Right atrium auricular region (tissue), 2 donors: ENCODE data around the gene PCSK9. TPM values are rescaled to one million over a fixed set of nuclear protein-coding genes. Genes with fewer than 3 reads are reported as not detected.

Source experiments
- DNase-seq: peaks from one replicate; pipeline ENCODE4 v3.0.0-alpha.2; 2019; ENCODE audit warnings: low spot score
- H3K27ac ChIP-seq, 2 donors: fragments of 200-600 bp; sonication (generic); 1 replicate in 1 of 2; 2 replicates in 1 of 2; pipeline ENCODE4 v1.5.1; 2016 to 2019
- H3K27me3 ChIP-seq, 2 donors: fragments of 200-600 bp; sonication (generic); one replicate each; pipeline versions ENCODE4 v1.5.1 to v1.6.0; 2017 to 2019
- H3K36me3 ChIP-seq: fragments of 200-600 bp; sonication (generic); one replicate; pipeline ENCODE4 v1.5.1; 2016
- H3K4me1 ChIP-seq, 2 donors: fragments of 200-600 bp; sonication (generic); one replicate each; pipeline versions ENCODE4 v1.5.1 to v1.6.0; 2017 to 2019
- H3K4me3 ChIP-seq, 2 donors: fragments of 200-600 bp; sonication (generic); 1 replicate in 1 of 2; 2 replicates in 1 of 2; pipeline ENCODE4 v1.5.1; 2017 to 2019; ENCODE audit warnings: mild to moderate bottlenecking in 1 of 2, moderate library complexity in 1 of 2
- H3K9me3 ChIP-seq, 2 donors: fragments of 200-600 bp; sonication (generic); one replicate each; pipeline ENCODE4 v1.5.1; 2019
- CTCF ChIP-seq, 2 donors: fragments of 200-600 bp; sonication (generic); IDR thresholded peaks; one replicate each; pipeline ENCODE4 v1.5.1; 2019; ENCODE audit warnings: antibody characterized with exemption in 2 of 2
- total RNA-seq, 2 donors: library from RNA; depleted of rRNA; stranded (reverse); fragments of >200 nt; gene quantifications; one replicate each; pipeline ENCODE4 v1.1.0, GENCODE V29; 2016

Gene PCSK9
- total RNA-seq, 2 donors from 2014 or later: 0.47 TPM; not detected in 1

GRCh38 chr1:55002686-55003085 lies 36.7 kb upstream of the PCSK9 start:
- no peaks in the 10 kb centered on the region for H3K36me3 ChIP-seq
- H3K27ac ChIP-seq: no peak overlapping the region
- TF ChIP-seq CTCF (IDR thresholded peaks at IDR 0.05): no peak
- no peaks in the 10 kb centered on the region for H3K27me3 ChIP-seq
- no peaks in the 10 kb centered on the region for H3K9me3 ChIP-seq
- no peaks in the 10 kb centered on the region for H3K4me1 ChIP-seq
- DNase-seq: no peak
- no peak overlapping the region for H3K4me3 ChIP-seq

- Histone ChIP-seq H3K27me3 (no peaks in the 10 kb centered on the region), H3K36me3 (no peaks in the 10 kb centered on the region), H3K4me3 (no peak overlapping the region), H3K27ac (no peak overlapping the region), H3K9me3 (no peaks in the 10 kb centered on the region), H3K4me1 (no peaks in the 10 kb centered on the region)
- TF ChIP-seq CTCF (IDR thresholded peaks at IDR 0.05): no peak
- no peak for DNase-seq
Measured at GRCh38 chr1:55005351-55006140, 33.8 kb upstream of the PCSK9 start.

- H3K9me3 ChIP-seq: no peaks in the 10 kb centered on the region
- H3K27ac ChIP-seq: no peak overlapping the region
- no peaks in the 10 kb centered on the region for H3K4me1 ChIP-seq
- H3K4me3 ChIP-seq: no peak overlapping the region
- no peak for TF ChIP-seq CTCF (IDR thresholded peaks at IDR 0.05)
- no peaks in the 10 kb centered on the region for H3K27me3 ChIP-seq
- no peak for DNase-seq
- H3K36me3 ChIP-seq: no peaks in the 10 kb centered on the region
Measured at GRCh38 chr1:55006931-55007330, 32.4 kb upstream of the PCSK9 start.

- H3K27ac ChIP-seq: no peak overlapping the region
- DNase-seq: no peak
- no peaks in the 10 kb centered on the region for H3K9me3 ChIP-seq
- H3K36me3 ChIP-seq: no peaks in the 10 kb centered on the region
- TF ChIP-seq CTCF (IDR thresholded peaks at IDR 0.05): no peak
- no peaks in the 10 kb centered on the region for H3K27me3 ChIP-seq
- H3K4me1 ChIP-seq: no peaks in the 10 kb centered on the region
- no peak overlapping the region for H3K4me3 ChIP-seq
Measured at GRCh38 chr1:55007625-55008024, 31.7 kb upstream of the PCSK9 start.

- Histone ChIP-seq H3K27me3 (no peaks in the 10 kb centered on the region), H3K36me3 (no peaks in the 10 kb centered on the region), H3K4me1 (no peaks in the 10 kb centered on the region), H3K27ac (no peak overlapping the region), H3K9me3 (no peaks in the 10 kb centered on the region), H3K4me3 (no peak overlapping the region)
- DNase-seq: no peak
- no peak for TF ChIP-seq CTCF (IDR thresholded peaks at IDR 0.05)
Measured at GRCh38 chr1:55010194-55010886, 29.0 kb upstream of the PCSK9 start.
